Spleen (tissue), 7 donors: ENCODE results near the gene TCEA3.

Experiments used
- POLR2A ChIP-seq, 3 donors: fragments of 450-650 bp; IDR thresholded peaks; one replicate each; pipeline ENCODE4 v1.5.1; 2017; ENCODE audit warnings: antibody characterized with exemption in 3 of 3, mild to moderate bottlenecking in 1 of 3
- TF ChIP-seq, protein P1 (sequence below), 11 experiments: fragments of 200-600 bp in 7 of 11; fragments of 450-650 bp in 4 of 11; sonication (generic) in 4 of 11; IDR thresholded peaks in 8 of 11; conservative IDR thresholded peaks in 3 of 11; 1 replicate in 7 of 11; 2 replicates in 4 of 11; pipeline versions ENCODE4 v1.4.0 to v1.8.0; 2016 to 2021; ENCODE audit warnings: antibody characterized with exemption in 11 of 11, inconsistent platforms in 4 of 11, mild to moderate bottlenecking in 1 of 11
- donor health status: DM: no; HTN: no; CAD: no; lungs with moderate emphysema.
- donor health status: DM: no; HTN: no; CAD: no.
- donor health status: DM: no; HTN: no; CAD: no.

GRCh38 chr1:23352096-23352695 is 72.4 kb downstream of the TCEA3 start:
- TF ChIP-seq, protein P1, sequence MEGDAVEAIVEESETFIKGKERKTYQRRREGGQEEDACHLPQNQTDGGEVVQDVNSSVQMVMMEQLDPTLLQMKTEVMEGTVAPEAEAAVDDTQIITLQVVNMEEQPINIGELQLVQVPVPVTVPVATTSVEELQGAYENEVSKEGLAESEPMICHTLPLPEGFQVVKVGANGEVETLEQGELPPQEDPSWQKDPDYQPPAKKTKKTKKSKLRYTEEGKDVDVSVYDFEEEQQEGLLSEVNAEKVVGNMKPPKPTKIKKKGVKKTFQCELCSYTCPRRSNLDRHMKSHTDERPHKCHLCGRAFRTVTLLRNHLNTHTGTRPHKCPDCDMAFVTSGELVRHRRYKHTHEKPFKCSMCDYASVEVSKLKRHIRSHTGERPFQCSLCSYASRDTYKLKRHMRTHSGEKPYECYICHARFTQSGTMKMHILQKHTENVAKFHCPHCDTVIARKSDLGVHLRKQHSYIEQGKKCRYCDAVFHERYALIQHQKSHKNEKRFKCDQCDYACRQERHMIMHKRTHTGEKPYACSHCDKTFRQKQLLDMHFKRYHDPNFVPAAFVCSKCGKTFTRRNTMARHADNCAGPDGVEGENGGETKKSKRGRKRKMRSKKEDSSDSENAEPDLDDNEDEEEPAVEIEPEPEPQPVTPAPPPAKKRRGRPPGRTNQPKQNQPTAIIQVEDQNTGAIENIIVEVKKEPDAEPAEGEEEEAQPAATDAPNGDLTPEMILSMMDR (IDR thresholded peaks at IDR 0.05 in 8 of 11, conservative IDR thresholded peaks at IDR 0.05 in 3 of 11): no peak
- no peak for TF ChIP-seq POLR2A (IDR thresholded peaks at IDR 0.05)
